DND-41 (cell line): ENCODE data around the gene CRY1.

ENCODE experiments used
- ATAC-seq: fragments of 200-7000 bp; cut with Tn5 transposase; 3 replicates; pipeline ENCODE4 v1.9.1; 2021; ENCODE audit warnings: low read depth; ENCODE audit not compliant: insufficient read depth
- DNase-seq: peaks from one replicate; pipeline ENCODE4 v3.0.0-alpha.2; 2020
- H2AFZ ChIP-seq: 2 replicates; pipeline ENCODE4 v1.6.0; 2012; ENCODE audit warnings: low read depth, low read length
- H3K27ac ChIP-seq: 2 replicates; pipeline ENCODE4 v1.5.1; 2012; ENCODE audit warnings: low read length, inconsistent platforms
- H3K27me3 ChIP-seq: fragments of 200-600 bp; sonication (generic); 2 replicates; pipeline ENCODE4 v1.6.0; 2012; ENCODE audit warnings: low read length, mild to moderate bottlenecking, inconsistent platforms; ENCODE audit not compliant: insufficient read depth, poor library complexity
- H3K36me3 ChIP-seq: 2 replicates; pipeline ENCODE4 v1.5.1; 2012; ENCODE audit warnings: low read length, inconsistent platforms; ENCODE audit not compliant: insufficient read depth
- H3K4me1 ChIP-seq: 2 replicates; pipeline ENCODE4 v1.5.1; 2012; ENCODE audit warnings: mild to moderate bottlenecking, low read length; ENCODE audit not compliant: insufficient read depth
- H3K4me2 ChIP-seq: 2 replicates; pipeline ENCODE4 v1.6.0; 2012; ENCODE audit warnings: mild to moderate bottlenecking, moderate library complexity, low read length, inconsistent platforms; ENCODE audit not compliant: insufficient read depth
- H3K4me3 ChIP-seq, 2 experiments: fragments of 200-600 bp in 1 of 2; shearing (Covaris generic) in 1 of 2; 2 replicates each; pipeline ENCODE4 v1.5.1; 2012 to 2016; ENCODE audit warnings: inconsistent platforms in 2 of 2, low read length in 2 of 2, mild to moderate bottlenecking in 2 of 2, low read depth in 1 of 2, moderate library complexity in 1 of 2
- H3K79me2 ChIP-seq: 2 replicates; pipeline ENCODE4 v1.6.0; 2012; ENCODE audit warnings: low read length, inconsistent platforms; ENCODE audit not compliant: insufficient read depth
- H3K9ac ChIP-seq: 2 replicates; pipeline ENCODE4 v1.6.0; 2012; ENCODE audit warnings: low read depth, mild to moderate bottlenecking, inconsistent platforms, low read length, moderate library complexity
- H3K9me3 ChIP-seq: 2 replicates; pipeline ENCODE4 v1.5.1; 2012; ENCODE audit warnings: low read length, moderate library complexity, mild to moderate bottlenecking, inconsistent platforms; ENCODE audit not compliant: insufficient read depth, severe bottlenecking
- H4K20me1 ChIP-seq: 2 replicates; pipeline ENCODE4 v1.6.0; 2012; ENCODE audit warnings: low read length; ENCODE audit not compliant: insufficient read depth
- EZH2 ChIP-seq: IDR thresholded peaks from 3 replicates; pipeline ENCODE4 v1.6.1; 2012; ENCODE audit warnings: borderline replicate concordance, low read depth, mild to moderate bottlenecking, moderate library complexity, low read length, inconsistent platforms; ENCODE audit not compliant: severe bottlenecking
- TF ChIP-seq, protein P1 (sequence below): IDR thresholded peaks from 2 replicates; pipeline ENCODE4 v1.5.1; 2012; ENCODE audit warnings: borderline replicate concordance, low read length, moderate library complexity, mild to moderate bottlenecking; ENCODE audit not compliant: poor library complexity, severe bottlenecking; ENCODE audit errors: extremely low read depth

CRY1 gene

DNA sequence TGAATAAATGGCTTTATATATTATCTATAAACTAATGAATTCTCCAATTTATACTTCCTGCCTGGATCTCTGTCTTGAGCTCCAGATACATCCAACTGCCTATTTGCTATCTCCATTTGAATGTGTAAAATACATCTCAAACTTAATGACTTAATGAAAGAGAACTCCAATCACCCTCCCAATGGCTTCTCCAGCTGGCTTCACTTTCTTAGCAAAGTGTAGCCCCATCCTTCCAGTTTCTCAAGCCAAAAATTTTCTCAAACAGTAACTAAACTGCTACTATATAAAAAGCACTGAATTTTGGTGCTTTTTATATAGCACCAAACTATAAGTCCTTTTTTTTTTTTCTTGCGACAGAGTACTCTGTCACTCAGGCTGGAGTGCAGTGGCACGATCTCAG is 2.6 kb downstream of the CRY1 start:
- peaks cover 23% of the 10 kb centered on the region for H4K20me1 ChIP-seq
- H3K27ac ChIP-seq = no peak overlapping the region
- no peaks in the 10 kb centered on the region for H3K36me3 ChIP-seq
- ATAC-seq (no peak), DNase-seq (no peak)
- H2AFZ ChIP-seq = no peak overlapping the region
- peaks cover 69% of the 10 kb centered on the region for H3K79me2 ChIP-seq
- peaks cover 40% of the 10 kb centered on the region for H3K4me1 ChIP-seq
- peak overlapping the region; percentile 82; the same call in 1 of the 2 replicates for H3K4me2 ChIP-seq
- TF ChIP-seq EZH2 = no peak
- TF ChIP-seq, protein P1, sequence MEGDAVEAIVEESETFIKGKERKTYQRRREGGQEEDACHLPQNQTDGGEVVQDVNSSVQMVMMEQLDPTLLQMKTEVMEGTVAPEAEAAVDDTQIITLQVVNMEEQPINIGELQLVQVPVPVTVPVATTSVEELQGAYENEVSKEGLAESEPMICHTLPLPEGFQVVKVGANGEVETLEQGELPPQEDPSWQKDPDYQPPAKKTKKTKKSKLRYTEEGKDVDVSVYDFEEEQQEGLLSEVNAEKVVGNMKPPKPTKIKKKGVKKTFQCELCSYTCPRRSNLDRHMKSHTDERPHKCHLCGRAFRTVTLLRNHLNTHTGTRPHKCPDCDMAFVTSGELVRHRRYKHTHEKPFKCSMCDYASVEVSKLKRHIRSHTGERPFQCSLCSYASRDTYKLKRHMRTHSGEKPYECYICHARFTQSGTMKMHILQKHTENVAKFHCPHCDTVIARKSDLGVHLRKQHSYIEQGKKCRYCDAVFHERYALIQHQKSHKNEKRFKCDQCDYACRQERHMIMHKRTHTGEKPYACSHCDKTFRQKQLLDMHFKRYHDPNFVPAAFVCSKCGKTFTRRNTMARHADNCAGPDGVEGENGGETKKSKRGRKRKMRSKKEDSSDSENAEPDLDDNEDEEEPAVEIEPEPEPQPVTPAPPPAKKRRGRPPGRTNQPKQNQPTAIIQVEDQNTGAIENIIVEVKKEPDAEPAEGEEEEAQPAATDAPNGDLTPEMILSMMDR = no peak
- no peak overlapping the region for H3K4me3 ChIP-seq
- no peak overlapping the region for H3K9ac ChIP-seq
- H3K9me3 ChIP-seq = no peaks in the 10 kb centered on the region
- H3K27me3 ChIP-seq = no peaks in the 10 kb centered on the region

DNA sequence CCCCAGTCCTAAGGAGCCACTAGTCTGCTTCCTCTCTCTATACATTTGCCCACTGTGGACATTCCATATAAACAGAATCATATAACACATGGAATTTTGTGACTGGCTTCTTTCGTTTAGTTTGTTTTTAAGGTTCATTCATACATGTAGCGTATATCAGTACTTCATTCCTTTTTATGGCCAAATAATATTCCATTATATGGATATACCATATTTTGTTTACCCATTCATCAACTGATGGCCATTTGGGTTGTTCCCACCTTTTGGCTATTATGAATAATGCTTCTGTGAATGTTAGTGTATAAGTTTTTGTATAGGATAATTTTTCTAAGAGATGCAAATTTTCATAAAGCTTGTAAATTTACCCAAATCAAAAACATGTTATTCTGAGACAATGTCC is 4.4 kb downstream of the CRY1 start:
- Histone ChIP-seq H3K4me3 (no peak overlapping the region), H3K9me3 (no peaks in the 10 kb centered on the region), H2AFZ (no peak overlapping the region), H3K4me2 (no peak overlapping the region; the same call in 1 of the 2 replicates), H3K27me3 (no peaks in the 10 kb centered on the region), H3K4me1 (peaks cover 31% of the 10 kb centered on the region), H3K9ac (no peak overlapping the region), H3K27ac (no peak overlapping the region), H3K36me3 (no peaks in the 10 kb centered on the region), H4K20me1 (peaks cover 23% of the 10 kb centered on the region), H3K79me2 (peaks cover 73% of the 10 kb centered on the region)
- ATAC-seq (no peak), DNase-seq (no peak)
- TF ChIP-seq EZH2 = no peak
- TF ChIP-seq, protein P1 = no peak

GRCh38 chr12:107086314-107086713 is 7.0 kb downstream of the CRY1 start:
- Histone ChIP-seq H3K4me2 (no peak overlapping the region), H3K4me1 (peaks cover 19% of the 10 kb centered on the region), H3K27me3 (no peaks in the 10 kb centered on the region), H3K36me3 (no peaks in the 10 kb centered on the region), H3K9me3 (no peaks in the 10 kb centered on the region), H2AFZ (no peak overlapping the region), H3K4me3 (no peak overlapping the region), H3K27ac (no peak overlapping the region), H4K20me1 (peaks cover 10% of the 10 kb centered on the region), H3K9ac (no peak overlapping the region), H3K79me2 (peaks cover 64% of the 10 kb centered on the region)
- DNase-seq = no peak
- ATAC-seq = no peak
- TF ChIP-seq, protein P1 = no peak
- TF ChIP-seq EZH2 = no peak

DNA sequence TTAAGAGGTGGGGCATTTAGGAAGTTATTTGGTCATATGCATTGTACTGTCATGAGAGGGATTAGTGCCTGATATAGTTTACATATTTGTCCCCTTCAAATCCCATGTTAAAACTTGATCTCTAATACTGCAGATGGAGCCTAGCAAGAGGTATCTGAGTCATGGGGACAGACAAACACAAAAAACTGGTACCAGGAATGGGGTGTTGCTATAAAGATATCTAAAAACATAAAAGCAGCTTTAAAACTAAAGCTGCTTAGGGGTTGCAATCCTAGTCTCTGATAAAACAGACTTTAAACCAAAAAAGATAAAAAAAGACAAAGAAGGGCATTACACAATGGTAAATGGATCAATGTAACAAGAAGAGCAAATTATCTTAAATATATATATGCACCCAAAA is 11.6 kb downstream of the CRY1 start:
- ATAC-seq (no peak), DNase-seq (no peak)
- Histone ChIP-seq H3K9ac (no peak overlapping the region), H3K27me3 (no peaks in the 10 kb centered on the region), H2AFZ (no peak overlapping the region), H3K27ac (no peak overlapping the region), H3K36me3 (no peaks in the 10 kb centered on the region), H3K4me3 (no peak overlapping the region), H3K79me2 (peaks cover 46% of the 10 kb centered on the region), H3K4me2 (no peak overlapping the region), H3K4me1 (0 out of 2 replicates have a peak, but pooled peaks cover 4% of the 10 kb centered on the region), H4K20me1 (peaks cover 21% of the 10 kb centered on the region), H3K9me3 (no peaks in the 10 kb centered on the region)
- TF ChIP-seq EZH2 = no peak
- TF ChIP-seq, protein P1 = no peak
